Esophagus squamous epithelium (tissue), 5 donors: ENCODE data around the gene CREB5. TPM values are rescaled to one million over a fixed set of nuclear protein-coding genes. Genes with fewer than 3 reads are reported as not detected.

Experiments used
- DNase-seq: peaks from one replicate; lab custom pipeline; 2025; lab: John Stamatoyannopoulos, UW
- H3K27ac ChIP-seq, 4 donors: fragments of 200-600 bp; sonication (generic); one replicate each; pipeline ENCODE4 v1.5.1; 2016 to 2019; ENCODE audit warnings: mild to moderate bottlenecking in 1 of 4
- H3K27me3 ChIP-seq, 4 donors: fragments of 200-600 bp; sonication (generic); 1 replicate in 3 of 4; 2 replicates in 1 of 4; pipeline versions ENCODE4 v1.5.1 to v1.6.0; 2017 to 2021; ENCODE audit warnings: antibody characterized with exemption in 1 of 4
- H3K36me3 ChIP-seq, 3 donors: fragments of 200-600 bp; sonication (generic); one replicate each; pipeline ENCODE4 v1.5.1; 2016 to 2019
- H3K4me1 ChIP-seq, 3 donors: fragments of 200-600 bp; sonication (generic); one replicate each; pipeline ENCODE4 v1.5.1; 2017 to 2019
- H3K4me3 ChIP-seq, 4 donors: fragments of 200-600 bp; sonication (generic); 1 replicate in 3 of 4; 2 replicates in 1 of 4; pipeline ENCODE4 v1.5.1; 2016 to 2019; ENCODE audit warnings: mild to moderate bottlenecking in 2 of 4, moderate library complexity in 1 of 4
- H3K9me3 ChIP-seq, 3 donors: fragments of 200-600 bp; sonication (generic); one replicate each; pipeline ENCODE4 v1.5.1; 2016 to 2019
- POLR2A ChIP-seq, 4 donors: fragments of 450-650 bp; IDR thresholded peaks; one replicate each; pipeline ENCODE4 v1.6.1; 2017; ENCODE audit warnings: antibody characterized with exemption in 4 of 4, mild to moderate bottlenecking in 4 of 4, moderate library complexity in 3 of 4
- WGBS, 2 donors: methylation state at CpG; one replicate each; pipeline ENCODE4 v1.1.5; 2018; 5-methylcytosine and 5-hydroxymethylcytosine counted together
- intact Hi-C: fragments of 100-400 bp; cut with DNase I; formaldehyde crosslinking; loops from one replicate; pipeline ENCODE4 v1.15.0; 2022
- total RNA-seq, 4 donors: library from RNA; depleted of rRNA; stranded (reverse); fragments of >200 nt; gene quantifications; one replicate each; pipeline ENCODE4 v1.1.0, GENCODE V29; 2016
- TF ChIP-seq, protein P1 (sequence below), 6 experiments: fragments of 450-650 bp in 4 of 6; fragments of 200-600 bp in 2 of 6; sonication (generic) in 2 of 6; IDR thresholded peaks; one replicate each; pipeline ENCODE4 v1.5.1; 2016 to 2019; ENCODE audit warnings: antibody characterized with exemption in 6 of 6, mild to moderate bottlenecking in 4 of 6, moderate library complexity in 4 of 6
- donor health status: DM: yes; HTN: yes; CAD: no.

CREB5 gene
- total RNA-seq, 4 donors from 2014 or later: 0.30 to 5.0 (median 2.2) TPM

DNA sequence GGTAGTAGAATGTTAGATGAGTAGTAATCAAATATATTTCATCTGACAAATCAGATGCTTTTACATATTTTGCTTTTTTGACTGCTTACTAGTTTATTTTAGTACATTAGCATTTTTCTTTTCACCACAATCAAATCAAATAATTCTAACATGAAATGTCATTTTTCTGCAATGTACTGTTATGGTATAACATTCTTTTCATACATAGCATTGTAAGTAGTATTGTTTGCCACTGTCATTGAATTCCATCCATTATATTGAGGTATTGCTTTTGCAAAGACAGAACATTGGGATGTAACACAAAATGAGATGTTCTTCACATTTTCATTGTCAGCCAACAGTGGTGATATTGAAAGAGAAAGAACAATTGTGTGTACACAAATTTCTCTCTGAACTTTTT, 438.4 kb downstream of the CREB5 start:
- Histone ChIP-seq H3K27ac (no peak overlapping the region), H3K4me1 (peaks cover 0 to 14% (median 9%) of the 10 kb centered on the region in 3 donors), H3K9me3 (no peaks in the 10 kb centered on the region), H3K27me3 (peaks cover 0 to 33% (median 6%) of the 10 kb centered on the region in 4 donors), H3K4me3 (no peak overlapping the region), H3K36me3 (no peaks in the 10 kb centered on the region)
- intact Hi-C loops: loop anchor here (10.0 kb wide), 2 partner anchors 466 to 556 kb away; no protein-coding TSS in a partner anchor
- no peak for DNase-seq
- TF ChIP-seq, protein P1, sequence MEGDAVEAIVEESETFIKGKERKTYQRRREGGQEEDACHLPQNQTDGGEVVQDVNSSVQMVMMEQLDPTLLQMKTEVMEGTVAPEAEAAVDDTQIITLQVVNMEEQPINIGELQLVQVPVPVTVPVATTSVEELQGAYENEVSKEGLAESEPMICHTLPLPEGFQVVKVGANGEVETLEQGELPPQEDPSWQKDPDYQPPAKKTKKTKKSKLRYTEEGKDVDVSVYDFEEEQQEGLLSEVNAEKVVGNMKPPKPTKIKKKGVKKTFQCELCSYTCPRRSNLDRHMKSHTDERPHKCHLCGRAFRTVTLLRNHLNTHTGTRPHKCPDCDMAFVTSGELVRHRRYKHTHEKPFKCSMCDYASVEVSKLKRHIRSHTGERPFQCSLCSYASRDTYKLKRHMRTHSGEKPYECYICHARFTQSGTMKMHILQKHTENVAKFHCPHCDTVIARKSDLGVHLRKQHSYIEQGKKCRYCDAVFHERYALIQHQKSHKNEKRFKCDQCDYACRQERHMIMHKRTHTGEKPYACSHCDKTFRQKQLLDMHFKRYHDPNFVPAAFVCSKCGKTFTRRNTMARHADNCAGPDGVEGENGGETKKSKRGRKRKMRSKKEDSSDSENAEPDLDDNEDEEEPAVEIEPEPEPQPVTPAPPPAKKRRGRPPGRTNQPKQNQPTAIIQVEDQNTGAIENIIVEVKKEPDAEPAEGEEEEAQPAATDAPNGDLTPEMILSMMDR (IDR thresholded peaks at IDR 0.05): no peak
- no peak for TF ChIP-seq POLR2A (IDR thresholded peaks at IDR 0.05)

- no peaks in the 10 kb centered on the region for H3K36me3 ChIP-seq
- peaks cover 0 to 21% (median 9%) of the 10 kb centered on the region in 3 donors for H3K4me1 ChIP-seq
- TF ChIP-seq POLR2A (IDR thresholded peaks at IDR 0.05): no peak
- TF ChIP-seq, protein P1 (IDR thresholded peaks at IDR 0.05): no peak
- DNase-seq: no peak
- H3K9me3 ChIP-seq: no peaks in the 10 kb centered on the region
- 43 to 44% methylated on average over 4 of the region's 4 CpGs for WGBS, 2 donors
- H3K27me3 ChIP-seq: peaks cover 0 to 33% (median 6%) of the 10 kb centered on the region in 4 donors
- no peak overlapping the region for H3K27ac ChIP-seq
- H3K4me3 ChIP-seq: no peak overlapping the region
- intact Hi-C loops: loop anchor here (10.0 kb wide), 2 partner anchors 468 to 558 kb away; no protein-coding TSS in a partner anchor
Observed at GRCh38 chr7:28853150-28853549, 440.8 kb downstream of the CREB5 start.

DNA sequence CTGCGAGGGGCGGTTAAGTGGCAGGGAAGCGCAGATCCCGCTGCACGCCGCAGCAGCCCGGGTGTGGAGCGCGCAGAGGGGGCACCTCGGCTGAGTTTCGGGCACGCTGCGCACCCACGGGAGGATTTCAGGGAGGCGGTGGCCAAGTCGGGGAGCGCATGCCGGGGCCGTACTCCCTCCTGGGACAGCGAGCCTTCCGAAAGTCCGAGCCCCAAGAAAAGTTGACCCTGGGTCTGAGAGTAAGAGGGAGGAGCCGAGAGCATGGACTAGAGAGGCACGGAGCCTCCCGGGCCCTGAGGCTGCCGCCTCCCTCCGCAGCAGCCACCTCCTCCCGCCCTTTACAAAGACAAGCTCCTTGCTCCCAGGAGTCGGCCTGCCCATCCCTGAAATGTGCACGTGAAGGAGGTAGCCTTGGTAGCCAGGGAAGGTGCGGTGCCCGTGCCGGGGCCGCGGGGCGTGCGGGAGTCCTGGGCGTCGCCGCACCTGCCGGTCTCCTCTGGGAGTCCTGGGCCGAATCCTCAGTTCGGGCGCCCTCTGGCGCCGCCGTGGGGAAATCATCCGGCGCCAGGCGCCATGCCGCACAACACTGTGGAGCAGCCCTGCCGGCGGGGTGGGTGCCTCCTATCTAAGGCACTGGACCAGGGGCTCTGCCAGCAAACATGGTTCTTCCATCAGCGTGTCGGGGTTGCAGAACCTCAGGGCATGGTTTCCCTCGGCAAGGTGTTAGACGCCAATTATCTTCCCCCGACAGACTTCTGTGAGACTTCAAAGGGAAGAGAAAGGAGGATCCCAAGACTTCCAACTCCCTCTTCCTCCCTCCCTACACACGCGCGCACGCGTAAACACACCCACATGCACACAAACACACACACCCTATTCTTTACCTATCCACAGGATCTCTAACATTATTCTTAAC, 441.8 kb downstream of the CREB5 start:
- Histone ChIP-seq H3K27ac (peak overlapping the region in 2 of 4 donors; percentile 4 to 42), H3K4me3 (peak overlapping the region; percentile 34 to 67 (median 56)), H3K27me3 (peaks cover 0 to 33% (median 6%) of the 10 kb centered on the region in 4 donors), H3K4me1 (peaks cover 0 to 29% (median 9%) of the 10 kb centered on the region in 3 donors), H3K9me3 (no peaks in the 10 kb centered on the region), H3K36me3 (no peaks in the 10 kb centered on the region)
- TF ChIP-seq POLR2A (IDR thresholded peaks at IDR 0.05): no peak
- TF ChIP-seq, protein P1 (IDR thresholded peaks at IDR 0.05): peak; percentile 68 to 90 (median 84)
- DNase-seq: no peak
- intact Hi-C loops: loop anchor here (10.0 kb wide), 2 partner anchors 469 to 559 kb away; no protein-coding TSS in a partner anchor
- WGBS, 2 donors: 10 to 15% methylated on average over 23 to 24 of the region's 63 CpGs

- WGBS, 2 donors: 80 to 91% methylated on average over 3 of the region's 3 CpGs
- TF ChIP-seq POLR2A (IDR thresholded peaks at IDR 0.05): no peak
Observed at GRCh38 chr7:28854750-28855074, 442.4 kb downstream of the CREB5 start.

GRCh38 chr7:28855538-28856217, 443.4 kb downstream of the CREB5 start:
- Histone ChIP-seq H3K9me3 (no peaks in the 10 kb centered on the region), H3K4me3 (no peak overlapping the region), H3K27ac (no peak overlapping the region), H3K4me1 (peaks cover 0 to 29% (median 9%) of the 10 kb centered on the region in 3 donors), H3K36me3 (no peaks in the 10 kb centered on the region), H3K27me3 (peaks cover 0 to 39% (median 6%) of the 10 kb centered on the region in 4 donors)
- no peak for DNase-seq
- TF ChIP-seq POLR2A (IDR thresholded peaks at IDR 0.05): no peak
- TF ChIP-seq, protein P1 (IDR thresholded peaks at IDR 0.05): no peak
- intact Hi-C loops: loop anchor here (10.0 kb wide), 2 partner anchors 471 to 561 kb away; no protein-coding TSS in a partner anchor
- 53 to 82% methylated on average over 3 to 4 of the region's 4 CpGs for WGBS, 2 donors

More at GRCh38 chr7:28854750-28855074, 442.4 kb downstream of the CREB5 start:
- Histone ChIP-seq H3K9me3 (no peaks in the 10 kb centered on the region), H3K4me1 (peaks cover 0 to 29% (median 9%) of the 10 kb centered on the region in 3 donors), H3K4me3 (peak overlapping the region in 1 of 4 donors; percentile 67), H3K36me3 (no peaks in the 10 kb centered on the region), H3K27me3 (peaks cover 0 to 36% (median 6%) of the 10 kb centered on the region in 4 donors), H3K27ac (no peak overlapping the region)
- intact Hi-C loops: loop anchor here (10.0 kb wide), 2 partner anchors 470 to 560 kb away; no protein-coding TSS in a partner anchor
- DNase-seq: no peak
